ENCODE results near the gene SYNDIG1.

The SYNDIG1 gene

DNA sequence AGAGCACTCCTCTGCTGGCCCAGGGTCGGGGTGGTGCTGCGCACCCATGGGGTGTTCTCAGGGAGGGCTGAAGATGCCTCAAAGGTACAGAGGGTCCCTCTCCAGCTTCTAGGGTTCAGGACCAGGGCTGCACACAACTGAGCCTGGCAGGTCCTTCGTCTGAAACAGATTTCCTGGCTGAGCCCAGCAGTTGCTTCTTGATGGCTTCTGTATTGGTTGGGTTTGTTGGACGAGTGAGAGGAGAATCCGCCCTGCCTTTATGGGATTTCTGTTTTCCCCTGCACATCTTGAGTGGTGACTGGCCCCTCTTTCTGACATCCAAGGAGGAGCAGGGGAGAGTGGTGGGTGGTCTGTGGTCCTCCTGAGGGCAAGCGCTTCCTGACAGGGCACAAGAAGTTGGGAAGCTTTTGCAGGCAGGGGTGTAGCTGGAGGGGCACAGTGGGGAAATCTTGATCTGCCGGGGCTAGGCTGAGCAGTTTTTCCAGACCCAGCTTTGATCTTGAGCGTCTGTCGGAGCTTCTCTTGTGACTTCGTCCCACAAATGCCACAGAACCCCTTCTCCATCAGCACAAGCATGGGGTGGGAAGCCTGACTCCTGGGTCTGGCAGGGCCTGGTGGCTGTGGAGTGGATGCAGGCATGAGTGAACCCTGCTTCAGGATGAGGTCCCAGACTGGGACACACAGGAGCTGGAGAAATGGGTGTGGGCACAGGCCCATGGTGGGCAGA, 116.5 kb downstream of the SYNDIG1 start:
- no peak for DNase-seq (ENCODE audit: low read depth)
- TF ChIP-seq, protein P1, sequence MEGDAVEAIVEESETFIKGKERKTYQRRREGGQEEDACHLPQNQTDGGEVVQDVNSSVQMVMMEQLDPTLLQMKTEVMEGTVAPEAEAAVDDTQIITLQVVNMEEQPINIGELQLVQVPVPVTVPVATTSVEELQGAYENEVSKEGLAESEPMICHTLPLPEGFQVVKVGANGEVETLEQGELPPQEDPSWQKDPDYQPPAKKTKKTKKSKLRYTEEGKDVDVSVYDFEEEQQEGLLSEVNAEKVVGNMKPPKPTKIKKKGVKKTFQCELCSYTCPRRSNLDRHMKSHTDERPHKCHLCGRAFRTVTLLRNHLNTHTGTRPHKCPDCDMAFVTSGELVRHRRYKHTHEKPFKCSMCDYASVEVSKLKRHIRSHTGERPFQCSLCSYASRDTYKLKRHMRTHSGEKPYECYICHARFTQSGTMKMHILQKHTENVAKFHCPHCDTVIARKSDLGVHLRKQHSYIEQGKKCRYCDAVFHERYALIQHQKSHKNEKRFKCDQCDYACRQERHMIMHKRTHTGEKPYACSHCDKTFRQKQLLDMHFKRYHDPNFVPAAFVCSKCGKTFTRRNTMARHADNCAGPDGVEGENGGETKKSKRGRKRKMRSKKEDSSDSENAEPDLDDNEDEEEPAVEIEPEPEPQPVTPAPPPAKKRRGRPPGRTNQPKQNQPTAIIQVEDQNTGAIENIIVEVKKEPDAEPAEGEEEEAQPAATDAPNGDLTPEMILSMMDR (IDR thresholded peaks at IDR 0.05; ENCODE audit: control insufficient read depth, extremely low read depth, insufficient read depth) = no peak
- no peak overlapping the region for H3K4me3 ChIP-seq (ENCODE audit: low read depth, low read length)

DNA sequence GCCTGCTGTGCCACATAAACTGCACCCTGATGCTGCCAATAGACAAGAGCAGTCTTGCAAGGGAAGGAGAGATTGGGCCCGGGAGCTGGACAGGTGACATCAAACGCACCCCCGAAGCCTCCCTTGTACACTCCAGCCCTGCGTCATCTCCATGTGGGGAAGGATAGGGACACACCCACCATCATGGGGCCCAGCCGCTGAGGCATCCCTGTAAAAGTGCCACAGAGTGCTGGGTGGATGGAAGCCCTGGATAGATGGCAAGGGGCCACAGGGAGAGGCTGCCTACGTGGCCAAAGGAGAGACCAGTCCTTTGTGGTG, 117.1 kb downstream of the SYNDIG1 start:
- TF ChIP-seq, protein P1 (IDR thresholded peaks at IDR 0.05; ENCODE audit: control insufficient read depth, extremely low read depth, insufficient read depth) = no peak
- DNase-seq (ENCODE audit: low read depth) = no peak
- no peak overlapping the region for H3K4me3 ChIP-seq (ENCODE audit: low read depth, low read length)

DNA sequence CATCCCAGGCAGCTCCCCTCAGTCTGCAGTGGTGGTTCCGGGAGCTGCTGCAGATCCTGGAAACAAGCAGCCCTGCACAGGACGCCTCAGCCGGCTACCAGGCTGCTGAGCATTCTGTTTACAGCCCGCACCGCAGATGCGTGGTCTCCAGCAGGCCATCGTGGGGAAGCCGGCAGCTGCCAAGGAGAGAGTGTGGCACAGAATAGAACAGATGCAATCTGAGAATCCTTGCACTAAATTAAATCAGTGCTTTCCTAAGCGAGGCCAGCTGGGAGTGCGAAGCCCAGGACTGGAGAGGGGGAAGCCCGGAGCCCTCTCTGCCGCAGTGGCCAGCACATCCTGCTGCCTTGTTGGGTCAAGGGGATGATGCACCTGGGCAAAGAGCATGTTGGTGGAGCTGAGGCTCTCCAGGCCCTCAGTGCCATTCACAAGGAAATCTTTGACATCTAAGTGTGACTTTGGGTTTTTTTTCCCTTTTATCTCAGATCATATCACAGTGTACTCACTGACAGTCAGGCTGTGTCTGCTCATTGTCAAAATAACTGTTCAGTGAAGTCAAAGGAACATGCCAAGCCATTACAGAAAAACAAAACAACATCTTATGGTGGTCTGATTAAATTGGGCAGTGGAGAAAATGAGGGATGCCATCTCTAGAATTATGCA, 118.1 kb downstream of the SYNDIG1 start:
- TF ChIP-seq, protein P1 (IDR thresholded peaks at IDR 0.05; ENCODE audit: control insufficient read depth, extremely low read depth, insufficient read depth) = no peak
- H3K4me3 ChIP-seq (ENCODE audit: low read depth, low read length) = no peak overlapping the region
- DNase-seq (ENCODE audit: low read depth) = no peak

DNA sequence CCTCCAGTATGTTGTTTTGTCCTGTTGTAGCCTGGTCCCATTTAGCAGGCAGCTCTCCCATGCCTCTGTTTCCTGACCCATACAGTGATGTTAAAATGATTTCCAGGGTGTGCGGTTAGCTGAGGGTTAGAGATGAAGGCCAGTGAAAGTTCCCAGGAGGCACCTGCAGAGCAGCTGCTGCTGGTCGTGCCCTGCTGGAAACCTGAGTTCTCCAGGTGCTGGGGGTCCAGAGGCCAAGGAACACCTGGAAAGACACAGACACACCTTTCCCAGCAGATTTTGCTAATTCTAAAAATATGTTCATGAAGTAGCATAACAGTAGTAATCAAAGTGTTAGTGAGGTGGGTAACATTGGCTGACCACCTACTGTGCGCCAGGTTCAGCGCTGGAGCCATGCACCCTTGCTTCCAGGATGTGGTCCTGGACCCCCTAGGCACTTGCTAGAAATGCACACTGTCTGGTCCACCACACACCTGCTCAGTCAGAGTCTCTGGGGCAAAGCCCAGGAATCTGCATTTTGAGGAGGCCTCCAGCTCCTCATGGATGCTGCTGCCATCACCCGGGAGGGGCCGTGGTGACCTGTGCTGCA, 118.7 kb downstream of the SYNDIG1 start:
- no peak for DNase-seq (ENCODE audit: low read depth)
- no peak overlapping the region for H3K4me3 ChIP-seq (ENCODE audit: low read depth, low read length)
- TF ChIP-seq, protein P1 (IDR thresholded peaks at IDR 0.05; ENCODE audit: control insufficient read depth, extremely low read depth, insufficient read depth) = no peak

DNA sequence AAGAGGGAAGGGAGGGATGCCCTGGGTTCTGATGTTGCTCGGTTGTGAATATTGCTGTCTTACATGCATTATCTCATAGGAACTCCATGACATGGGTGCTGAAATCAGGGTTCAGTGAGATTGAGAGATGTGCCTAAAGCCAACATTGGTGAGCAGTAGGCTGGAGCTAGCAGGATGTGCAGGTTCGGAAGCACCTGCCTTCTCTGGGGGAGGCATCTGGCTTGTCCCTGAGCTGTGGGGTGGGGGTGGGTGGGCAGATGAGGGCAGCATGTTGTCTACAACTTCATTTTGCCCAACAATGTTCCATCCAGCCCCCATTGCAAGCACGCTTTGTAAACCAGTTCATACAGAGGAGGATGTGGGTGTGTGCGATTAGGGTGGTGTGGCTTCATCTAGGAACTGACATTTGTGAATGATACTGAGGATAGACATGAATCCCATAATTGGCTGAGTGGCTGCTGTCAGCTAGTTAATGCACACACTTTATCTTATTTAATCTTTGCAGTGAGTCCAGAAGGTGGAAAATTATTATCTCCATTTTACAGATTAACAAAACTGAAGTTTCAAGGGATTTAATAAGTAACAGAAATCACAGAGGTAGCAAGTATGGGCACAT, 119.4 kb downstream of the SYNDIG1 start:
- TF ChIP-seq, protein P1 (IDR thresholded peaks at IDR 0.05; ENCODE audit: control insufficient read depth, extremely low read depth, insufficient read depth) = no peak
- no peak for DNase-seq (ENCODE audit: low read depth)
- no peak overlapping the region for H3K4me3 ChIP-seq (ENCODE audit: low read depth, low read length)

DNA sequence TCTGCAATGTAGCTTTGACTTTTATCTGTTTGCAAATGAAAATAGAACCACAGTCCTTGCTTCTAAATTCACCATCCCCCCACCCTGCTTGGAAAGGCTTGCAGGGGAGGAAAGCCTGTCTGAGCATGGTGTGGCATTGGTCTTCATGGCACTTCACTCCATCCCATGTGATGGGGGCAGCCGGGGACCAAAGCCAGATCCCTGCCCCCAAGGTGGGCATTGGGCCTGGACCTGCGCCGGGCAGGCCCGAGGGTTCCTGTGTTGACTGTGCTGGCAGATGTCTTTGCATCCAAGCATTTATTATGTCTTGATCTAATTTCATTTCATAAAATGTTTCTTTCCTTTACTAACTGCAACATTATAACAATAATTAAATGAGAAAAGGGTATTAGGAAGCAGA, 120.0 kb downstream of the SYNDIG1 start:
- DNase-seq (ENCODE audit: low read depth) = no peak
- TF ChIP-seq, protein P1 (IDR thresholded peaks at IDR 0.05; ENCODE audit: control insufficient read depth, extremely low read depth, insufficient read depth) = no peak
- no peak overlapping the region for H3K4me3 ChIP-seq (ENCODE audit: low read depth, low read length)
